Muscle layer of duodenum (tissue), 2 donors: ENCODE data around the gene PSRC1.

Experiments used
- H3K27ac ChIP-seq: one replicate; pipeline ENCODE4 v1.7.0; 2013; ENCODE audit warnings: mild to moderate bottlenecking, low read length
- H3K27me3 ChIP-seq: one replicate; pipeline ENCODE4 v1.7.0; 2013; ENCODE audit warnings: low read depth, mild to moderate bottlenecking, control low read depth, low read length
- H3K36me3 ChIP-seq, 2 donors: one replicate each; pipeline ENCODE4 v1.7.0; 2013; ENCODE audit warnings: low read length in 2 of 2, control low read depth in 1 of 2, mild to moderate bottlenecking in 1 of 2; ENCODE audit not compliant: insufficient read depth in 2 of 2, control insufficient read depth in 1 of 2
- H3K4me1 ChIP-seq, 2 donors: one replicate each; pipeline ENCODE4 v1.7.0; 2013; ENCODE audit warnings: low read length in 2 of 2, mild to moderate bottlenecking in 2 of 2, control low read depth in 1 of 2, moderate library complexity in 1 of 2; ENCODE audit not compliant: insufficient read depth in 2 of 2, control insufficient read depth in 1 of 2
- H3K4me3 ChIP-seq, 2 donors: one replicate each; pipeline ENCODE4 v1.7.0; 2013; ENCODE audit warnings: low read length in 2 of 2, low read depth in 1 of 2, mild to moderate bottlenecking in 1 of 2
- H3K9me3 ChIP-seq, 2 donors: one replicate each; pipeline ENCODE4 v1.7.0; 2013; ENCODE audit warnings: low read length in 2 of 2, control low read depth in 1 of 2, mild to moderate bottlenecking in 1 of 2; ENCODE audit not compliant: control insufficient read depth in 1 of 2
- donor health status: healthy.

PSRC1 gene

GRCh38 chr1:109253803-109254620 is 28.9 kb downstream of the PSRC1 start:
- Histone ChIP-seq H3K36me3 (peaks cover 0 to 6% of the 10 kb centered on the region in 2 donors), H3K27ac (peak overlapping the region; percentile 21), H3K4me3 (peak overlapping the region in 1 of 2 donors; percentile 41), H3K9me3 (no peaks in the 10 kb centered on the region), H3K27me3 (no peaks in the 10 kb centered on the region), H3K4me1 (peaks cover 5 to 32% of the 10 kb centered on the region in 2 donors)

GRCh38 chr1:109252893-109253802 is 29.8 kb downstream of the PSRC1 start:
- Histone ChIP-seq H3K4me1 (peaks cover 5 to 36% of the 10 kb centered on the region in 2 donors), H3K27me3 (no peaks in the 10 kb centered on the region), H3K9me3 (no peaks in the 10 kb centered on the region), H3K4me3 (peak overlapping the region in 1 of 2 donors; percentile 41), H3K27ac (peak overlapping the region; percentile 21), H3K36me3 (no peaks in the 10 kb centered on the region)

GRCh38 chr1:109252167-109252892 is 30.6 kb downstream of the PSRC1 start:
- Histone ChIP-seq H3K9me3 (no peaks in the 10 kb centered on the region), H3K4me3 (no peak overlapping the region), H3K27ac (no peak overlapping the region), H3K36me3 (no peaks in the 10 kb centered on the region), H3K4me1 (peaks cover 5 to 36% of the 10 kb centered on the region in 2 donors), H3K27me3 (no peaks in the 10 kb centered on the region)

DNA sequence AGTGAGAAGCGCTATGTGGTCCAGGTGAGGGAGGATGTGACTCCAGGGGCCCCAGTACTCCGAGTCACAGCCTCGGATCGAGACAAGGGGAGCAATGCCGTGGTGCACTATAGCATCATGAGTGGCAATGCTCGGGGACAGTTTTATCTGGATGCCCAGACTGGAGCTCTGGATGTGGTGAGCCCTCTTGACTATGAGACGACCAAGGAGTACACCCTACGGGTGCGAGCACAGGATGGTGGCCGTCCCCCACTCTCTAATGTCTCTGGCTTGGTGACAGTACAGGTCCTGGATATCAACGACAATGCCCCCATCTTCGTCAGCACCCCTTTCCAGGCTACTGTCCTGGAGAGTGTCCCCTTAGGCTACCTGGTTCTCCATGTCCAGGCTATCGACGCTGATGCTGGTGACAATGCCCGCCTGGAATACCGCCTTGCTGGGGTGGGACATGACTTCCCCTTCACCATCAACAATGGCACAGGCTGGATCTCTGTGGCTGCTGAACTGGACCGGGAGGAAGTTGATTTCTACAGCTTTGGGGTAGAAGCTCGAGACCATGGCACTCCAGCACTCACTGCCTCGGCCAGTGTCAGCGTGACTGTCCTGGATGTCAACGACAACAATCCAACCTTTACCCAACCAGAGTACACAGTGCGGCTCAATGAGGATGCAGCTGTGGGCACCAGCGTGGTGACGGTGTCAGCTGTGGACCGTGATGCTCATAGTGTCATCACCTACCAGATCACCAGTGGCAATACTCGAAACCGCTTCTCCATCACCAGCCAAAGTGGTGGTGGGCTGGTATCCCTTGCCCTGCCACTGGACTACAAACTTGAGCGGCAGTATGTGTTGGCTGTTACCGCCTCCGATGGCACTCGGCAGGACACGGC is 31.4 kb downstream of the PSRC1 start:
- Histone ChIP-seq H3K27me3 (no peaks in the 10 kb centered on the region), H3K4me1 (peaks cover 5 to 36% of the 10 kb centered on the region in 2 donors), H3K9me3 (no peaks in the 10 kb centered on the region), H3K27ac (no peak overlapping the region), H3K36me3 (no peaks in the 10 kb centered on the region), H3K4me3 (no peak overlapping the region)

GRCh38 chr1:109250454-109251276 is 32.3 kb downstream of the PSRC1 start:
- Histone ChIP-seq H3K27ac (no peak overlapping the region), H3K27me3 (no peaks in the 10 kb centered on the region), H3K9me3 (no peaks in the 10 kb centered on the region), H3K4me3 (peak overlapping the region in 1 of 2 donors; percentile 54), H3K36me3 (no peaks in the 10 kb centered on the region), H3K4me1 (peaks cover 5 to 36% of the 10 kb centered on the region in 2 donors)

GRCh38 chr1:109249654-109250401 is 33.1 kb downstream of the PSRC1 start:
- H3K27me3 ChIP-seq, result no peaks in the 10 kb centered on the region
- H3K4me1 ChIP-seq, result peaks cover 3 to 31% of the 10 kb centered on the region in 2 donors
- no peak overlapping the region for H3K27ac ChIP-seq
- H3K9me3 ChIP-seq, result no peaks in the 10 kb centered on the region
- H3K4me3 ChIP-seq, result peak overlapping the region in 1 of 2 donors; percentile 54
- no peaks in the 10 kb centered on the region for H3K36me3 ChIP-seq

- H3K27ac ChIP-seq, result no peak within 1 kb of the TSS
- no peaks in the 10 kb centered on the region for H3K27me3 ChIP-seq
- H3K4me1 ChIP-seq, result peaks cover 0 to 23% of the 10 kb centered on the region in 2 donors
- no peaks in the 10 kb centered on the region for H3K9me3 ChIP-seq
- peak within 1 kb of the TSS; percentile 33 to 54 for H3K4me3 ChIP-seq
- H3K36me3 ChIP-seq, result no peaks in the 10 kb centered on the region
These were observed 33.9 kb downstream of the PSRC1 start, which contains the start of gene CELSR2 for GRCh38 chr1:109248797-109249629. CELSR2 (plus strand) TSS chr1:109249539; CDS start chr1:109250080, 541 bp downstream.

- Histone ChIP-seq H3K27ac (no peak overlapping the region), H3K9me3 (no peaks in the 10 kb centered on the region), H3K4me3 (no peak overlapping the region), H3K27me3 (no peaks in the 10 kb centered on the region), H3K36me3 (no peaks in the 10 kb centered on the region), H3K4me1 (peaks cover 0 to 17% of the 10 kb centered on the region in 2 donors)
These were observed 34.5 kb downstream of the PSRC1 start for GRCh38 chr1:109248444-109248796.
